B cell (primary cell): ENCODE data around the gene SNX6. TPM values are rescaled to one million over a fixed set of nuclear protein-coding genes. Genes with fewer than 3 reads are reported as not detected.

ENCODE experiments used
- ATAC-seq: fragments of 200-7000 bp; cut with Tn5 transposase; one replicate; pipeline ENCODE4 v1.10.0; 2021; ENCODE audit warnings: low read depth, mild to moderate bottlenecking, moderate number of reproducible peaks, moderate library complexity
- CTCF ChIA-PET: fragments of 350-600 bp; sonication (Branson Sonifier 250); formaldehyde crosslinking; loops from one replicate; lab custom pipeline; 2021; ENCODE audit warnings: antibody characterized with exemption, inconsistent platforms; lab: Charles Lee
- POLR2A ChIA-PET: fragments of 350-600 bp; sonication (Branson Sonifier 250); formaldehyde crosslinking; loops from one replicate; lab custom pipeline; 2021; ENCODE audit warnings: antibody characterized with exemption; lab: Charles Lee
- DNase-seq: peaks from one replicate; pipeline ENCODE4 v3.0.0; 2013
- H2AFZ ChIP-seq: 2 replicates; pipeline ENCODE4 v1.6.1; 2012; ENCODE audit warnings: mild to moderate bottlenecking, low read depth, low read length; ENCODE audit not compliant: insufficient read depth, poor library complexity, severe bottlenecking
- H3K27ac ChIP-seq, 2 donors: 1 replicate in 1 of 2; 2 replicates in 1 of 2; pipeline ENCODE4 v1.5.1; 2012 to 2013; ENCODE audit warnings: low read length in 2 of 2, mild to moderate bottlenecking in 2 of 2, moderate library complexity in 1 of 2
- H3K27me3 ChIP-seq, 4 experiments: fragments of 200-600 bp in 1 of 4; sonication (generic) in 1 of 4; replicated peaks in 1 of 4; 1 replicate in 2 of 4; 2 replicates in 2 of 4; pipeline versions ENCODE4 v1.6.1 to v1.7.0; 2013 to 2016; ENCODE audit warnings: low read length in 3 of 4, mild to moderate bottlenecking in 2 of 4, mixed read lengths in 1 of 4, moderate library complexity in 1 of 4; ENCODE audit not compliant: insufficient read depth in 4 of 4, control insufficient read depth in 3 of 4; ENCODE audit errors: control extremely low read depth in 1 of 4
- H3K36me3 ChIP-seq, 2 experiments: replicated peaks in 1 of 2; 1 replicate in 1 of 2; 2 replicates in 1 of 2; pipeline versions ENCODE4 v1.6.1 to v1.7.1; 2013; ENCODE audit warnings: low read length in 1 of 2; ENCODE audit not compliant: insufficient read depth in 2 of 2, control insufficient read depth in 1 of 2; ENCODE audit errors: control extremely low read depth in 1 of 2, extremely low read depth in 1 of 2
- H3K4me1 ChIP-seq, 2 donors: fragments of 200-600 bp in 1 of 2; sonication (generic) in 1 of 2; 1 replicate in 1 of 2; 2 replicates in 1 of 2; pipeline versions ENCODE4 v1.5.1 to v1.6.1; 2013 to 2017; ENCODE audit warnings: low read length in 2 of 2; ENCODE audit not compliant: control insufficient read depth in 2 of 2, insufficient read depth in 2 of 2
- H3K4me2 ChIP-seq: replicated peaks from 2 replicates; pipeline ENCODE3; 2012; ENCODE audit warnings: mild to moderate bottlenecking, low read depth, low read length; ENCODE audit not compliant: poor library complexity, severe bottlenecking
- H3K4me3 ChIP-seq, 5 experiments: fragments of 200-600 bp in 1 of 5; sonication (generic) in 1 of 5; 1 replicate in 3 of 5; 2 replicates in 2 of 5; pipeline versions ENCODE4 v1.5.1 to v1.7.0; 2011 to 2016; ENCODE audit warnings: low read length in 4 of 5, mild to moderate bottlenecking in 4 of 5, low read depth in 2 of 5, control low read depth in 1 of 5, moderate library complexity in 1 of 5; ENCODE audit not compliant: insufficient read depth in 1 of 5; ENCODE audit errors: control extremely low read depth in 1 of 5, extremely low read depth in 1 of 5
- H3K79me2 ChIP-seq: fragments of 200-600 bp; sonication (generic); one replicate; pipeline ENCODE4 v1.6.0; 2016; ENCODE audit warnings: low read length; ENCODE audit not compliant: control insufficient read depth, insufficient read depth
- H3K9ac ChIP-seq: fragments of 200-600 bp; sonication (generic); 2 replicates; pipeline ENCODE4 v1.6.1; 2017; ENCODE audit warnings: mild to moderate bottlenecking, low read length, moderate library complexity
- H3K9me3 ChIP-seq, 3 donors: one replicate each; pipeline versions ENCODE4 v1.6.1 to v1.7.1; 2013; ENCODE audit warnings: low read length in 2 of 3; ENCODE audit not compliant: control insufficient read depth in 2 of 3, insufficient read depth in 1 of 3; ENCODE audit errors: control extremely low read depth in 1 of 3
- H4K20me1 ChIP-seq: 2 replicates; pipeline ENCODE4 v1.6.0; 2012; ENCODE audit warnings: mild to moderate bottlenecking, low read length; ENCODE audit not compliant: insufficient read depth, control insufficient read depth, poor library complexity, severe bottlenecking
- H3K27ac Mint-ChIP-seq: one replicate; pipeline ENCODE4 v1.8.0; 2021; ENCODE audit warnings: mixed read lengths
- H3K27me3 Mint-ChIP-seq: one replicate; pipeline ENCODE4 v1.8.0; 2021; ENCODE audit warnings: mixed read lengths
- H3K4me1 Mint-ChIP-seq: one replicate; pipeline ENCODE4 v1.8.0; 2021; ENCODE audit warnings: mixed read lengths
- H3K4me3 Mint-ChIP-seq: one replicate; pipeline ENCODE4 v1.8.0; 2021; ENCODE audit warnings: mixed read lengths
- H3K9me3 Mint-ChIP-seq: one replicate; pipeline ENCODE4 v1.8.0; 2022; ENCODE audit warnings: mixed read lengths; ENCODE audit not compliant: insufficient read depth
- EZH2 ChIP-seq: IDR thresholded peaks from 2 replicates; pipeline ENCODE4 v1.6.1; 2012; ENCODE audit warnings: borderline replicate concordance, low read depth, mild to moderate bottlenecking, moderate library complexity, low read length; ENCODE audit not compliant: insufficient read depth, poor library complexity, severe bottlenecking
- WGBS: methylation state at CpG from one replicate; pipeline ENCODE4 v1.1.5; 2013; ENCODE audit warnings: missing lambda C conversion rate; ENCODE audit not compliant: insufficient coverage; 5-methylcytosine and 5-hydroxymethylcytosine counted together
- intact Hi-C: fragments of 100-400 bp; cut with micrococcal nuclease; formaldehyde crosslinking; loops from one replicate; pipeline ENCODE4 v1.10.0; 2022
- polyA plus RNA-seq: library from polyadenylated mRNA; depleted of rRNA; stranded (reverse); fragments of >200 nt; gene quantifications from 2 replicates; pipeline ENCODE4 v1.2.3, GENCODE V29; 2012
- total RNA-seq, 2 donors: library from RNA; stranded (reverse); fragments of 120-200 nt in 1 of 2; gene quantifications; 1 replicate in 1 of 2; 2 replicates in 1 of 2; pipeline versions ENCODE4 v1.2.3 to v1.2.4, GENCODE V29; 2013 to 2022
- TF ChIP-seq, protein P1 (sequence below): fragments of 200-600 bp; IDR thresholded peaks from one replicate; pipeline ENCODE4 v1.8.0; 2022; ENCODE audit warnings: antibody characterized with exemption, mild to moderate bottlenecking

Gene SNX6
- total and polyA plus RNA-seq, 2 donors (not counting 1 experiment from before 2014, with no cell fraction given): 45.4 to 61.0 TPM

DNA sequence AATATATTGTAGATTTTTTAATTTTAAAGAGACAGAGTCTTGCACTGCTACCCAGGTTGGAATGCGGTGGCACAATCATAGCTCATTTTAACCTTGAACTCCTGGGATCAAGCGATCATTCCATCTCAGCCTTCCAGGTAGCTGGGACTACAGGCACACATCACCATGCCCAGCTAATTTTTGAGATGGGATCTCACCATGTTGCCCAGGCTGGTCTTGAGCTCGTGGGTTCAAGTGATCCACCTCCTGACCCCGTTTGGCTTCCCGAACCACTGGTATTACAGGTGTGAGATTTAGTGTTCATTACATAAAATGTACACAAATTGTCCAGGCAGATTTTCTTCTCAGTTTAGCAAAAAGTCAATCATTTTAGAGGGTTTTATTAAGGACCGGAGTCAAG, 13.6 kb downstream of the SNX6 start:
- CTCF ChIA-PET: no interaction called here
- H3K27ac Mint-ChIP-seq: no peak overlapping the region
- Histone ChIP-seq H3K4me3 (no peak overlapping the region), H3K9ac (no peak overlapping the region), H3K79me2 (peaks cover 64% of the 10 kb centered on the region), H3K4me1 (no peaks in the 10 kb centered on the region), H3K9me3 (no peaks in the 10 kb centered on the region), H2AFZ (no peak overlapping the region), H3K27me3 (no peaks in the 10 kb centered on the region), H3K27ac (no peak overlapping the region), H3K4me2 (no peak overlapping the region), H4K20me1 (peaks cover 27% of the 10 kb centered on the region), H3K36me3 (peaks cover 7 to 13% of the 10 kb centered on the region in 2 experiments)
- no peaks in the 10 kb centered on the region for H3K27me3 Mint-ChIP-seq
- ATAC-seq: no peak
- H3K9me3 Mint-ChIP-seq: no peaks in the 10 kb centered on the region
- POLR2A ChIA-PET: no interaction called here
- intact Hi-C loops: no loop called here
- WGBS: 100% methylated on average over 3 of the region's 6 CpGs
- TF ChIP-seq, protein P1, sequence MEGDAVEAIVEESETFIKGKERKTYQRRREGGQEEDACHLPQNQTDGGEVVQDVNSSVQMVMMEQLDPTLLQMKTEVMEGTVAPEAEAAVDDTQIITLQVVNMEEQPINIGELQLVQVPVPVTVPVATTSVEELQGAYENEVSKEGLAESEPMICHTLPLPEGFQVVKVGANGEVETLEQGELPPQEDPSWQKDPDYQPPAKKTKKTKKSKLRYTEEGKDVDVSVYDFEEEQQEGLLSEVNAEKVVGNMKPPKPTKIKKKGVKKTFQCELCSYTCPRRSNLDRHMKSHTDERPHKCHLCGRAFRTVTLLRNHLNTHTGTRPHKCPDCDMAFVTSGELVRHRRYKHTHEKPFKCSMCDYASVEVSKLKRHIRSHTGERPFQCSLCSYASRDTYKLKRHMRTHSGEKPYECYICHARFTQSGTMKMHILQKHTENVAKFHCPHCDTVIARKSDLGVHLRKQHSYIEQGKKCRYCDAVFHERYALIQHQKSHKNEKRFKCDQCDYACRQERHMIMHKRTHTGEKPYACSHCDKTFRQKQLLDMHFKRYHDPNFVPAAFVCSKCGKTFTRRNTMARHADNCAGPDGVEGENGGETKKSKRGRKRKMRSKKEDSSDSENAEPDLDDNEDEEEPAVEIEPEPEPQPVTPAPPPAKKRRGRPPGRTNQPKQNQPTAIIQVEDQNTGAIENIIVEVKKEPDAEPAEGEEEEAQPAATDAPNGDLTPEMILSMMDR: no peak
- TF ChIP-seq EZH2: no peak
- peaks cover 9% of the 10 kb centered on the region for H3K4me1 Mint-ChIP-seq
- DNase-seq: no peak
- no peak overlapping the region for H3K4me3 Mint-ChIP-seq

DNA sequence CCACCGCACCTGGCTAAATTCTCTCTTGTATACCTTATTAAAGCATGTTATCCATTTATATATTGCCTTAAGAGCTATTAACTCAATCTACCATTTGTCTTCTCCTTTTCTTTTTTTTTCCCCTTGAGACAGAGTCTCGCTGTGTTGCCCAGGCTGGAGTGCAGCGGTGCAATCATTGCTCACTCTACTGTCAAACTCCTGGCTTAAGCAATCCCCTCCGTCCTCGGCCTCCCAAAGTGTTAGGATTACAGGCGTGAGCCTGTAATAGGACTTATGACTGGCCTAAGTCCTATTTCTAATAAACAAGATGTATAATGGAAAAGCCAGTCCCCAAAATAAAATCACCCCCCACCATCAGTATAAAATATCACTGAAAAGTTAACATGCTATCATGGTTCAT, 14.4 kb downstream of the SNX6 start:
- no peak for DNase-seq
- intact Hi-C loops: no loop called here
- Histone ChIP-seq H3K4me2 (no peak overlapping the region), H3K27ac (no peak overlapping the region), H3K79me2 (peaks cover 56% of the 10 kb centered on the region), H2AFZ (no peak overlapping the region), H3K9me3 (no peaks in the 10 kb centered on the region), H4K20me1 (peaks cover 23% of the 10 kb centered on the region), H3K4me3 (no peak overlapping the region), H3K36me3 (peaks cover 7 to 8% of the 10 kb centered on the region in 2 experiments), H3K9ac (no peak overlapping the region), H3K4me1 (no peaks in the 10 kb centered on the region), H3K27me3 (no peaks in the 10 kb centered on the region)
- Mint-ChIP-seq H3K9me3 (no peaks in the 10 kb centered on the region), H3K27me3 (no peaks in the 10 kb centered on the region), H3K4me3 (no peak overlapping the region), H3K27ac (no peak overlapping the region), H3K4me1 (peaks cover 6% of the 10 kb centered on the region)
- no CpG with 5 or more reads among the region's 6 CpGs for WGBS
- no peak for ATAC-seq
- CTCF ChIA-PET: no interaction called here
- TF ChIP-seq, protein P1: no peak
- TF ChIP-seq EZH2: no peak
- POLR2A ChIA-PET: no interaction called here
